D721Med (cell line): ENCODE measurements around the gene TMC5.
"Not testable (repeated sequence)": the region's sequence is repeated elsewhere in the genome, so short reads cannot be mapped to it uniquely, and the experiment has no call there.

Experiments used
- DNase-seq: peaks from one replicate; pipeline ENCODE4 v3.0.0; 2011; ENCODE audit warnings: low spot score; ENCODE audit not compliant: insufficient read length
- FAIRE-seq: peaks from 2 replicates; lab custom pipeline; 2011; peaks lifted over from hg19 to GRCh38; lab: Jason Lieb, UNC
- TF ChIP-seq, protein P1 (sequence below): IDR thresholded peaks from 2 replicates; pipeline ENCODE4 v1.5.1; 2012; ENCODE audit warnings: mild to moderate bottlenecking, control low read depth; ENCODE audit not compliant: insufficient read depth; ENCODE audit errors: missing control alignments

TMC5 gene

DNA sequence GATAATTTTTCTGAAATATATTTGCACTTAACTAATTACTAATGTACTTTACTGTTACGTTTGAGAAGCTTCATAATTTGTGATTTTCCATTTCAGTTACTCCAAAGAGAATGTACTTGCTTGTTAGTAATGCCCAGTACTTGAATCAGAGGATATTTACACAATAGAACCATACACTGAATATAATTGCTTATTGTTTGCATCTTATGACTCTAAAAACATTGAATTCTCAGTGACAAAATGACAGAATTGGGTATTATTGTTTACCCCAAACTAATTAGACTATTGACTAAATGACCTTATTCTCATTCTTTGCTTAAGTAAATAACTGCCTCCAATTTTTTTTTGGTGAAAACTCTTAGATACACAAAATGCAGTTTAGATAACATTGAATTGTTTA, 114.9 kb downstream of the TMC5 start:
- TF ChIP-seq, protein P1, sequence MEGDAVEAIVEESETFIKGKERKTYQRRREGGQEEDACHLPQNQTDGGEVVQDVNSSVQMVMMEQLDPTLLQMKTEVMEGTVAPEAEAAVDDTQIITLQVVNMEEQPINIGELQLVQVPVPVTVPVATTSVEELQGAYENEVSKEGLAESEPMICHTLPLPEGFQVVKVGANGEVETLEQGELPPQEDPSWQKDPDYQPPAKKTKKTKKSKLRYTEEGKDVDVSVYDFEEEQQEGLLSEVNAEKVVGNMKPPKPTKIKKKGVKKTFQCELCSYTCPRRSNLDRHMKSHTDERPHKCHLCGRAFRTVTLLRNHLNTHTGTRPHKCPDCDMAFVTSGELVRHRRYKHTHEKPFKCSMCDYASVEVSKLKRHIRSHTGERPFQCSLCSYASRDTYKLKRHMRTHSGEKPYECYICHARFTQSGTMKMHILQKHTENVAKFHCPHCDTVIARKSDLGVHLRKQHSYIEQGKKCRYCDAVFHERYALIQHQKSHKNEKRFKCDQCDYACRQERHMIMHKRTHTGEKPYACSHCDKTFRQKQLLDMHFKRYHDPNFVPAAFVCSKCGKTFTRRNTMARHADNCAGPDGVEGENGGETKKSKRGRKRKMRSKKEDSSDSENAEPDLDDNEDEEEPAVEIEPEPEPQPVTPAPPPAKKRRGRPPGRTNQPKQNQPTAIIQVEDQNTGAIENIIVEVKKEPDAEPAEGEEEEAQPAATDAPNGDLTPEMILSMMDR, result no peak
- FAIRE-seq, result no peak
- DNase-seq, result no peak

DNA sequence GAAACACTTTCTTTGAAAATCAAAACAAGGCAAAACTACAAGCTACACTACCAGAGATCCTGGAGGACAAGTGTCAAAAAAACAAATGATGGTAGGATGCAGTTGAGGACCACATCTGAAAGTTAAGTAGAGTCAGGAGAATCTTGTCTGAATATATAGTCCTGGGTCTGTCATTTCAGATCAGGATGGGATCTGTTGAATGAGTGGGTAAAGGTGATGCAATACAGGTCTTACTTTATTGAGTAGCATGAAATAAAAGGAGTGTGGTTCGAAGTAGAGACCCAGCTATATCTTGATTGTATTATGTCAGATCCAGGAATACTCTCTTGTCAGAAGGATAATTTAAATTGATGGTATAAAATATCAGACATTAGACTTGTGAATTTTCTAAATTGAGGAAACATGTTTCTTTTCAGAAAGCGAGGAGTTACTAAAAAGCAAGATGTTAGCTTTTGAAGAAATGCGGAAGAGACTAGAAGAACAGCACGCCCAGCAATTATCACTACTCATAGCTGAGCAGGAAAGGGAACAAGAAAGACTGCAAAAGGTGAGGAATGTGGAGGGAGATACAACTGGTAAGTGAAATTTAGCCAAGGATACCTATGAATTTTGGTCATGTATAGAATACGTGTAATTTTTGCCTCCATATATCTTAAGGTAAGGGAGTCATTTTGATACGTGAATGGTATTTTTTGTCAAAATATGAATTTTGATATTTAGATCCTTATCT, 122.7 kb downstream of the TMC5 start:
- FAIRE-seq (peak; percentile 63), DNase-seq (no peak)
- TF ChIP-seq, protein P1, result no peak

GRCh38 chr16:19542138-19542821, 124.6 kb downstream of the TMC5 start:
- no peak for DNase-seq
- peak; percentile 98 for FAIRE-seq
- TF ChIP-seq, protein P1, result no peak

DNA sequence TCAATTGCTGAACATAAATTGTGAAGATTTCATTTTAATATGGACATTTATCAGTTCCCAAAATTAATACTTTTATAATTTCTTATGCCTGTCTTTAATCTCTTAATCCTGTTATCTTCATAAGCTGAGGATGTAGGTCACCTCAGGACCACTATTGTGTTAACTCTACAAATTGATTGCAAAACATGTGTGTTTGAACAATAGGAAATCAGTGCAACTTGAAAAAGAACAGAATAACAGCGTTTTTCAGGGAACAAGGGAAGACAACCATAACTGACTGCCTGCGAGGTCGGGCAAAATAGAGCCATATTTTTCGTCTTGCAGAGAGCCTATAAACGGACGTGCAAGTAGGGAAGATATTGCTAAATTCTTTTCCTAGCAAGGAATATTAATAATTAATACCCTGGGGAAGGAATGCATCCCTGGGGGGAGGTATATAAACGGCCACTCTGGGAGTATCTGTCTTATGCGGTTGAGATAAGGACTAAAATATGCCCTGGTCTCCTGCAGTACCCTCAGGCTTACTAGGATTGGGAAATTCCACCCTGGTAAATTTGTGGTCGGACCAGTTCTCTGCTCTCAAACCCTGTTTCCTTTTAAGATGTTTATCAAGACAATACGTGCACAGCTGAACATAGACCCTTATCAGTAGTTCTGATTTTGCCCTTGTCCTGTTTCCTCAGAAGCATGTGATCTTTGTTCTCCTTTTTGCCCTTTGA, 125.8 kb downstream of the TMC5 start:
- not testable (repeated sequence) for FAIRE-seq, DNase-seq

DNA sequence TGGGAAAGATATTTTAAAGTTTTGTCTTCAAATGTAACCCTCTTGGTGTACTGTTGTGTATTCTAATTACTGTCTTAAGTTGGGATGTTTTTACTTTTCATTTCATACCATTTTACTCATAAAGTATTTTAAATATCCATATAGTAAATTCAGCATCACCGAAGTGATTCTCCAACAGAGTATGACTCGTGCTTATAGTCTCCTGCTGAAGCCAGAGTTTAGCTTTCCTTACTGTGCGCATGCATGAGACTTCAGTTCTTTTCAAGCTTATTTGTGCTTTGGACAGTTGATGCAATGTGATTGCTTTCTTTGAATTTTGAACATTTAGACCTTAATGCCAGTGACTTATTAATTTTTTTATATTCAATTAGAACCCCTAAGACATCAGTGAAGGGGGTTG, 130.5 kb downstream of the TMC5 start:
- FAIRE-seq (no peak), DNase-seq (no peak)
- TF ChIP-seq, protein P1, result no peak
